HG03558 (cell line): ENCODE data around the gene LRRC43.
"Not testable (repeated sequence)": the region's sequence is repeated elsewhere in the genome, so short reads cannot be mapped to it uniquely, and the experiment has no call there.

Experiments used
- ATAC-seq: cut with Tn5 transposase; IDR thresholded peaks from one replicate; pipeline ENCODE4 v1.9.1; 2021; ENCODE audit warnings: moderate number of reproducible peaks; ENCODE audit not compliant: unreplicated experiment; ENCODE audit errors: extremely low read depth

Gene LRRC43

DNA sequence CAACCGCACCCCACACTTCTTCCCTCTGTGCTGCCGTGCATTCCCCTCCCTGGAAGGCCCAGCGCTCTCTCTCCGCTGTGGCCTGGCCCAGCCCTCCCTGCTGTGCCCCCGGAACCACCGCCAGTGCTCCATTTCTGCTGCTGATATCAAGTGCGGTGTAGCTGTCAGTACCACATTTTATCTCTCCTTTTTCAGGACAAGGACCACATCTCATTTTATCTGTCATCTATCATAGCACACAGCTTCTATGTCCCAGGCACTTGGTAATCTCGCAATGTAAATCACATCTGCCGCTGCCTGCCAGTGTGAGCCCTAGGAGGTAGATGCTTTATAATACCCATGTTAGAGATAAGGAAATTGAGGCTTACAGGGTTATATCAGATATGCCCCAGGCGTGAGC is 27.2 kb upstream of the LRRC43 start:
- ATAC-seq: no peak

DNA sequence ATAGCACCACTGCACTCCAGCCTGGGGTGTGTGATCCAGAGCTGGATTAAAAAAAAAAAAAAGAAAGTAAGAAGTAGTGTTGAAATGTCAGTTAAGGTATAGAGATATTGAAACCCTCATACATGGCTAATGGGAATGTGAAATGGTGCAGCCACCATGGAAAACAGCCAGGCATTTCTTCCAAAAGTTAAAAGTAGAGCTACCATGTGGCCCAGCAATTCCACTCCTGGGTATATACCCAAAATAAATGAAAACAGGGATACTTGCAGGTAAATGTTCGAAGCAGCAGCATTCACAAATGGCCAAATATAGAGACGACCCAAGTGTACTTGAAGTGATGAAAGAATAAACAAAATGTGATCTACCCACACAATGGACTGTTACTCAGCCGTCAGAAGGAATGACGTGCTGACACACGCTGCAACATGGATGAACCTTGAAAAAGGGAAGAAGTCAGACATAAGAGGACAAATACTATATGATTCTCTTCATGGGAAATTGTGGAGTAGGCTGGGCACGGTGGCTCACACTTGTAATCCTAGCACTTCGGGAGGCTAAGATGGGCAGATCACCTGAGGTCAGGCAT is 24.1 kb upstream of the LRRC43 start:
- ATAC-seq: no peak

DNA sequence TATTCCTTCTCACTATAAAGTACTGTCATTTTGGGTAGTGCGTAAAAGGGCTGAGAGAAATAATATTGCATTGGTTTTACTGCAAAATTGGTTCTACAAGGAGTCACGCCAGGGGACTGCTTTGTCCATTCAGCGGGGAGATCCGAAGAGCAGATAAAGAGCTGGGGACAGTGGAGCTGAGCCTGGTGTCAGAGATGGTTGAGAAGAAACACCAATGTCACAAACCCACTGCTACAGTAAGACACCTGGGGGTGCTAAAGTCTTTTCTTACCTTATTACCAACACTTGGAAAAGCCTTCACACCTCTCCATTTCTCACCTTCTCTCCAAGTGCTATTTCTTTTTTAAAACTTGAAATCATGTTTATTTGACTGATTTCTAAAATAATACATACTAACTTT is 23.0 kb upstream of the LRRC43 start:
- ATAC-seq: no peak

DNA sequence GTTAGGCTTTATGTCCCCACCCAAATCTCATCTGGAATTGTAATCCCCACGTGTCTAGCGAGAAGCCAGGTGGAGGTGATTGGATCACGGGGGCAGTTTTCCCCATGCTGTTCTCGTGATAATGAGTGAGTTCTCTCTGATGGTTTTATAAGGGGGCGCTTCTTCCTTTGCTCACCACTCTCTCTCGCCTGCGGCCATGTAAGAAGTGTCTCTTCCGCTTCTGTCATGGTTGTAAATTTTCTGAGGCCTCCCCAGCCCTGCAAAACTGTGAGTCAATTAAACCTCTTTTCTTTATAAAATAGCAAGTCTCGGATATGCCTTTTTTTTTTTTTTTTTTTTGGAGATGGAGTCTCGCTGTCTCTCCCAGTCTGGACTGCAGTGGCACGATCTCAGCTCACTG is 22.2 kb upstream of the LRRC43 start:
- no peak for ATAC-seq

DNA sequence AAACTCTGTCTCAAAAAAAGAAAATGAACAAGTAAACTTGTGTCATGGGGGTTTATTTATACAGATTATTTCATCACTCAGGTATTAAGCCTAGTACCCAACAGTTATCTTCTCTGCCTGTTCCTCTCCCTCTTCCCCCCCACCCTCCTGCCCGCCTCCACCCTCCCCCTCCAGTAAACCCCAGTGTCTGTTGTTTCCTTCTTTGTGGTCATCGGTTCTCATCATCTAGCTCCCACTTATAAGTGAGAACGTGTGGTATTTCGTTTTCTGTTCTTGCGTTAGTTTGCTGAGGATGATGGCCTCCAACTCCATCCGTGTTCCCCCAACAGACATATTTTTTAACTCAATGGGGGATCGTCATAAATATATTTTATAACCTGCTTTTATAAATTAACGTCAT is 21.2 kb upstream of the LRRC43 start:
- ATAC-seq: no peak

DNA sequence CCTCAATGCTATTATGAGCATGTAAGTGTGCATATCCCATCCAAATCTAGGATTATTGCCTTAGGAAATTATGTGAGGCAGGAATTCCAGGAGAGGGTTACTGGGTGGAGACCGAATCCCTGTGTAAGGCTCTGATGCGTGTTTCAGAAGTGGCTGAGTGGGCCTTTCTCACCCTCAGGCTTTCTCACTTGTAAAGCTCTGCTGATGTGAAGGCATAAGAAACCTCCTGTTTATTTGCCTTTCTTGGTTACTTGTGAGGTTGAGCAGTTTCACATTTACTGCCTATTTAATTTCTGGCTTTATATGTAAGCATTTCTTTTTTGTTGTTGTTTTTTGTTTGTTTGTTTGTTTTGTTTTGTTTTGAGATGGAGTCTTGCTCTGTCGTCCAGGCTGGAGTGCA is 19.9 kb upstream of the LRRC43 start:
- ATAC-seq: no peak

DNA sequence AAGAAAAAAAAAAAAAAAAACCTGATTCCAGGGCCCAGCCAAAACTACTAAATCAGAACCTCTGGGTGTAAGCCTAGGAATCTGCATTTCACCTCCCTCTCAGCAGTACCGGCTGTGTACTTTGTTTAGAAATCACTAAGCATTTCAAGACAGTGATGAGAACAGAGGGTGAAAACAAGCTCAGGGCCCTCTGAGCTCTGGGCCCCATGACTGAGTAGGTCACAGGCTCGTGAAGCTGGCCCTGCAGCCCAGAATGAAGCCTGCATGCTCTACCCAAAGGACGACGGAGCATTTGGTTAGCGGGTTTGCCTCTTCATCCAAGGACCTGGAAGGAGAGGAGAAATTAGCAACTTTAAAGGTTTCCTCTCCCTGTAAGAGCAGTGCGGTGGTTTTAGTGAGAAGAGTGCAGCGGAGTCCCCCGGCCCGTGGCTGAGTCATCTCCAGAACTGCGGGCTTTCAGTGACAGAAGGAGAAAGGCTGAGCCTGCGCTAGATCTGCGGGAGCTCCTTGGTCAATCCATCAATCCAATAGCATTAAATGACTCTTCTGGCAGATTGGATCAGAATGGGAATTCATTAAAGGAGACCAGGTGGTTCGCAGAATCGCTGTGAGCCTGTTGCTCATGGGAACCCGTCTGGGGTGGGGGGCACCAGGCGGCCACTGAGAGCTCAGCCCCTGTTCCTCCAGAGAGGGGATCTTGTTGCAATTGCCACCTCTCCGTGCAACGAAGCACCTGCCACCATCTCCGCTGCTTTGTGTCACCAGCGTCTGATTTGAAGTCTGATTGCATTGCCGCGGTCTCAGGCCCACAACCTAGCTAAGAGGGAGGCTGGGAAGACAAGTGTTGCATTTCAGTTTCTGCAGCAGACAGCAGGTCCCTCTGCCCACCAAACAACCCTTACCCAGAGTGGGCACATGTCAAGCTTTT is 16.2 kb upstream of the LRRC43 start:
- ATAC-seq: no peak

DNA sequence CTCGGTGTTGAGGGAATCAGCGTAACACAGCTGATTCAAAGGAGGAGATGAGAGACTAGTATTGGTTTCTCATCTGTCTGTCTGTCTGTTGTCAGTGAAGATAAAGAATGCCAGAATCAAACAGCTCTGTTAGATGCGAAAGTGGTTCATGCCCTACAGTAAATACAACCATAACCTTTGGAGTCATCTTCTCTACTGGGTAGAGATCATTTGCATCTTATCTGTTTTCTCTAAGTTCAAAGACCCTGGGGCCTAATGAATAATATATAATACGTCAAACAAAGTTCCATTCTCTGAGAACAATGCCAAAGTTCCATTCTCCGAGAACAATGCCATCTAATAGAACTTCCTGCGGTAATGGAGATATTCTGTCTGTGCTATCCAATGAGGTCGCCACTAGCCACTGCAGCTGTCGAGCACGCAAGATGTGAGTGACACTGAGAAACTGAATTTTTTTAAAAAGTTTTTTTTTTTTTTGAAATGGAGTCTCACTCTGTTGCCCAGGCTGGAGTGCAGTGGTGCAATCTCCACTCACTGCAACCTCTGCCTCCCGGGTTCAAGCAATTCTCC is 15.5 kb upstream of the LRRC43 start:
- no peak for ATAC-seq

DNA sequence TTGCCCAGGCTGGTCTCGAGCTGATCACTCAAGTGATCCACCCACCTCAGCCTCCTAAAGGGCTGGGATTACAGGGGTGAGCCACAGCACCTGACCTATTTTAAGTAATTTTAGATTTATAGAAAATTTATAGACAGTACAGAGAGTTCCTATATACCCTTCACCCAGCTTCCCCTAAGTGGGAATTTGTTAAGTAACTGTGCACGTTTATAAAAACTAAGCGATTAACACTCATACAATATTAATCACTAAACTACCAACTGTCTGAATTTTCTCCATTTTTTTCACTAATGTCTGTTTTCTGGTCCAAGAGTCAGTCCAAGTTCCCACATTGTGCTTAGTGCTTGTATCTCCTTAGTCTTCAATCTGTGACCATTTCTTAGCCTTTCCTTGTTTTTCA is 14.4 kb upstream of the LRRC43 start:
- ATAC-seq: no peak

DNA sequence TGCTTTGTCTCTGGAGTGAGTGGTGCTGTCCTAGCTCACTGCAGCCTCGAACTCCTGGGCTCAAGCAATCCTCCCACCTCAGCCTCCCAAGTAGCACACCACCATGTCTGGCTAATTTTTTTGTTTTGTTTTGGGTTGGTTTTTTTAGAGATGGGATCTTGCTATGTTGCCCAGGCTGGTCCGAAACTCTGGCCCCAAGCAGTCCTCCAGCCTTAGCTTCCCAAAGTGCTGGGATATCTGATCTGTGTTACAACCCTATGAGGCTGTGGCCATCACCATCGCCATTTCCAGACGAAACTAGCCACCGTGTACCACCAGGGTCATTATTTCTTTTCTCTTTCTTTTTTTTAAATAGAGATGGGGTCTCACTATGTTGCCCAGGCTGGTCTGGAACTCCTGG is 11.5 kb upstream of the LRRC43 start:
- ATAC-seq: no peak

DNA sequence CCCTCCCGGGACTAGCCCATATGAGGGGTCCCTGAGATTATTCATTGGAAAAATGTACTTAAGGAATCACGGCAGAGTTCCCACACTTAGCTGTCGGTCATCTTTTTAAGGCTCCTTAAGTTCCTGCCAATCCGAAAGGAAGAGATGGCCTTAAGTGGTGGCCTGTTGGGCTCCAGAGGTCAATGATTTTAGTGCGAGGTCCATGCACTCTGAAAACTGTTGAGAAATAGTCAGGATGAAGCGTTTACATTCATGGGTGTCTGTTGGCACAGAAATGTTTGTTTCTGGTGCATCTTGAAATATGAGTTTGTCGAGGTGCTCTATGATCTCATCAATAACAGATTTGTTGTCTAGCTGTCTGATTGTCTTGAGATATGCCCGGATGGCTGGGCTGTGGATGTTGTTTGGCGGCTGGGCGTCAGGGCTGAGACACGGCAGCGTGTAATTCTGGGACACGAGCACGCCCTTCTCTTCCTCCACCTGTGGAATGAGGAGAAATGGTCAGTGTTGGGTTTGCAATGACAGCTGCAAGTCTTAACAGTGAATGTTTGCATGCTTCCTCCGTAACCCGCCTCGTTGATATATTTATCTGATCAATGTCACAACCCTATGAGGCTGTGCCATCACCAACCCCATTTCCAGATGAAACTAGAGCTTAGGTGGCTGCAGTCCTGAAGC is 10.5 kb upstream of the LRRC43 start:
- ATAC-seq: no peak

DNA sequence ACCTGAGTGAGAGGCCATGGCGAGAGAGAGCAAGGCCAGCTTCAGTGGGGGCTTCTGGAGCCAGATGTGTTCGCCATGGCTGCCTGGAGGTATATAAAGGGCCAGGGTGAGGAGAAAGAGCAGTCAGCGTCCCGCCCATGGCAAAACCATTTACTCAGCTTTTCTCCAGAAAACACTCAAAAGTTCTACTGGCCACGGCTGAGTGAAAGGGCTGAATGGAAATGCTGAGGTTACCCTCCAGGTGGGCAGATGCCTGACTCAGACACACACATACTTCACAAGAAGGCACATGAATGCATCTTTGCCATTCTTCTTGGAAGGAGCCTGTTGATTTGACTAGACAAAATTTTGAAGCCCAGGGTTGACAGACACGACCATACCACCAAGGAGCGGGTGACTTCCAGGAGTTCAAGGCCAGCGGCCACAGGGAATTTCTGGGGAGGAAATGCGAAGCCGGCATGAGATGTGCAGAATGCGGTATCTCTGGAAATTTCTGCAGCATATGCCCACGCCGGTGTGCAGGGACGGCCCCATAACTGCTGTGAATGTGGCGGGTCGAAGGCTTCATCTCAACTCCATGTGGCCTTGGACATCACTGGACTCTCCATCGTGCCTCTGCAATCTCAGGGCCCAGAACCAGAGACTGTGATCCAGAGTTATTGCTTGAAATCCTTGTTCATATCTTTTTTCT is 8.6 kb upstream of the LRRC43 start, which contains the start of gene IL31:
Gene IL31 (minus strand): TSS at position 67 of the 691 bp plus-strand sequence. CDS start 49 bp downstream, at position 18.
- no peak for ATAC-seq

DNA sequence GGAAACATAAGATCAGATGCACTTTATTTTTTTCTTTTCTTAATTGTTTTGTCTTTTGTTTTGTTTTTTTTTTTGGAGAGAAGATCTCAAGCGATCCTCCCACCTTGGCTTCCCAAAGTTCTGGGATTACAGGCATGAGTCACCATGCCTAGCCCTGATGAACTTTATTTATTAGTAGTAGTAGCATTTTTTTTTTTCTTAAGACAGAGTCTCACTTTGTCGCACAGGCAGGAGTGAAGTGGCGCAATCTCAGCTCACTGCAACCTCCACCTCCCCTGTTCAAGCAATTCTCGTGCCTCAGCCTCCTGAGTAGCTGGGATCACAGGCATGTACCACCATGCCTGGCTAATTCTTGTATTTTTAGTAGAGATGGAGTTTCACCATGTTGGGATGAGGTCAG is 6.5 kb upstream of the LRRC43 start:
- not testable (repeated sequence) for ATAC-seq

DNA sequence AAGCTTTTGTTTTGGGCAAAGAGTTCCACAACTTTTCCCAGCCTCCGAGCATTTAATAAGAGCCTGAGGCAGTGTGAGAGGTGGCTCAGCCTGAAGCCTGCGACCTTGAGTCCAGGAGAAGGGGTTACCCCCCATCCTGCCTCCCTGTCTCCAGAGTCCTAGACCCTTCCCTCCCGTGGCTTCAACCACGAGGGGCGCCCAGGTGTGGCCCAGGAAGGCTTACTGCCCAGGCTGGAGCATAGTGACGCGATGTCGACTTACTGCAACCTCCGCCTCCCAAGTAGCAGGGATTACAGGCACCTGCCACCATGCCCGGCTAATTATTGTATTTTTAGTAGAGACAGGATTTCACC is 641 bp downstream of the LRRC43 start:
- ATAC-seq: no peak

DNA sequence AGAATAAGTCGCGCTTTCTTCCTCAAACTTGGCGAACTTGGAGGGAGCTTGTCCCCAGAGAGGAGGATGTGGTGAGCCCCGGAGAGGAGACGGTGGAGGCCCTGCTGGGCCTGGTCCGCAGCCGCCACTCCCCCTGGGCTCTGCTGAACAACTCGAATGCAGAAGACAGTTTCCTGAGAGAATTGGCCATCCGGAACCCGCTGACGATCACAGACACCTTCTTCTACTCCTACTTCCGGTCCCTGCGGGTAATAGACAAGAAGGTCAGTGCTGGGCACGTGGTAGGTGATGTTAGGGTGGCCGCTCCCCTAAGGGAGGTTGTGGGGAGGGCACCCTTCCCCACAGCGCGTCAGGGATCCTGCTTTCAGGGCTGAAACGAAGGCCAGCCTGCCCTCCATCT is 1.6 kb downstream of the LRRC43 start:
- no peak for ATAC-seq

DNA sequence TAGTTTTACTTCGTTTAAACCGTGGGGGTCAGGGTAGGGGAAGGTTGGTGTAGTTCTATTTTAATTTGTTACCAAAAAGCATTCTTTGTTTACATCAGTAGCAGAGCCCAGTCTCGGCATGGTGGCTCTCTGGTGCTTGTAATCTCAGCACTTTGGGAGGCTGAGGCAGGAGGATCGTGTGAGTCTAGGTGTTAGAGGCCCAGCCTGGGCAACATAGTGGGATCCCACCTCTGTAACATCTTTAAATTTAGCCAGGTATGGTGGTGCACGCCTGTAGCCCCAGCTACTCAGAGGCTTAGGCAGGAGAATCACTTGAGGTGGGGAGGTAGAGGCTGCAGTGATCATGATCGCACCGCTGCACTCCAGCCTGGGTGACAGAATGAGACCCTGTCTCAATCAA is 2.2 kb downstream of the LRRC43 start:
- no peak for ATAC-seq

DNA sequence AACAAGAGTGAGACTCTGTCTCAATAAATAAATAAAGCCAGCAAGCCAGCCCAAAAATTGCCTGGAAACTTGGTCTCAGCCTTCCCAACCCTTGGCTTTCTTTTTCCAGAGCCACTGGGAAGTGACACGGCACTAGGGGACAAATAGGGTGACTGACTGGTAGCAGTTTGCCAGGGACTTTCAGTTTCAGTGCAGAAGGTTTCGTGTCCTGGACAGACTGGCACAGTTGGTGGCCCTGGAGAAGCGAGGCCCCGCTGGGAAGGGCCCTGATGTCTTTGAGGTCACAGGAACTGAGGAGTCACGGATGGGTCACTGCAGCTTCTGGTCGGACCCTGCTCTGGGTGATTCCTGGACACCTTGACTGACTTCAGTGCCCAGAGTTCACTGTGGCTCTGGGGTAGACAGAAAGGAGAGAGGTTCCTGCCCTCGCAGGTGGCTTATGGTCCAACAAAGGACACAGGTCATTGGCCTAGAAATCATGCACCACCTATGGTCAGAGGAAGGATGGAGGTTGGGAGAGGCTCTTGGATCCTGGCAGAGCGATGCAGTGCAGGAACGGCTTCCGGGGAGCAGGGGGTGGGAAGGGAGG is 2.7 kb downstream of the LRRC43 start:
- ATAC-seq: no peak

DNA sequence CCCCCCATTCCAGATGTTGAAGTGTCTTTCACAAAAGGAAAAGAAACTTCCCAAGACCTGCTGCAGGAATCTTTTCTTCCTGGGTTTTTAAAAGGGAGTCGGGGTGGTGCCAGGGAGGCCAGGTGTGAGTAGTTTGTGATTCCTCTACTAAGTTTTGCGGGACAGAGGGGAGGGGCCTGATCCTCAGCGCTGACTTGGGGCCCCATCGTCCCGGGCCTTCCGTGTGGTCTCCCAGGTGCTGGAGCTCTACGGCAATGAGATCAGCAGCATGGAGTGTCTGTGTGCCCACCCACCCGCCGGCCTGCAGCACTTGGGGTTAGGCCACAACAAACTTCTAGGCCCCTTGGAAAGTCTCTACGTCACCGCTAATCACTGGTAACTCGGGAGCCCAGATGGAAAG is 4.5 kb downstream of the LRRC43 start:
- no peak for ATAC-seq

DNA sequence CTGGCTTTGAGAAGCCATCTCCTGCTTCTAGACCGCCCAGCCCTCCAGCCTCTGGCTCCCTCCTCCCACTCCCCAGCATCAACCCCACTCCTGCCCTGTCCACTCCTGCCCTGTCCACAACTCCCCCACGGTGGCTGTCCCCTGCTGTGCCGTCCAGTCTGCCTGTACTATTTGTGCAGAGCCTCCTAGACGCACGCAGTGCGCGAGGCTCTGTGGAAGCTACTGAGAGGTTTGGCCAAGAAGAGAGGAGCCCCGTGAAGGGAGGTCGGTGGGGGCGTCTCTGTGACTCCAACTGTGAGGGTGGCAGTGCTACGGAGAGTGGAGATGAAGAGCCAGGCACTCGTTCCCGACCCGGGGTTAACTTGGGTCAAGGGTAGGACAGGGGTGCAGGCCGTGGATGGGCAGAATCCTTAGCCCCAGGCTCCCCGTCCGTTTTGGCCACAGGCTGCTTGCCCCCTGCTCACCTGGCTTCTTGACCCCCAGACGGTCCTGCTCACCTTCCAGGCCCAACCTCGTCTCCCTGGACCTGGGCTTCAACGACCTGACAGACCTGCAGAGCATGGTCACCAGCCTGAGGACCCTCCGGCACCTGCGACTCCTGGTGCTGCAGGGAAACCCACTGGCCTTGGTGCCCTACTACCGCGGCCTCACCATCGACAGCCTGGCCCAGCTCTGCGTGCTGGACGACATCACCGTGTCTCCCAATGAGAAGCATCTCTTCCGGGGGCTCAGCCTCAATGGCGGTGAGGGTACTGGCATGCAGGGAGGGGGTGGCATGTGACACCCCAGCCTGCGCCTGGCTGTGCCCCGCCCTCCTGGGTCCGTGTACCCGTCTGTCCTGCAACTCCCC is 6.9 kb downstream of the LRRC43 start:
- ATAC-seq: no peak
